Caco-2 (cell line): Measurements from ENCODE around the gene PYCARD. TPM values are rescaled to one million over a fixed set of nuclear protein-coding genes. Genes with fewer than 3 reads are reported as not detected.
A peak's percentile ranks its signal among the peaks of the same experiment; 100 is the strongest.

Experiments
- BruUV-seq: library from RNA; stranded (reverse); fragments of 400-500 nt; replicated peaks from 2 replicates; lab custom pipeline; 2021; lab: Mats Ljungman, UMichigan
- CTCF ChIA-PET: fragments of 300-600 bp; sonication (Branson Sonifier 250); formaldehyde crosslinking; loops from one replicate; lab custom pipeline; 2022; ENCODE audit warnings: antibody characterized with exemption; lab: Charles Lee
- POLR2A ChIA-PET: fragments of 300-600 bp; sonication (Branson Sonifier 250); formaldehyde crosslinking; loops from one replicate; lab custom pipeline; 2022; ENCODE audit warnings: antibody characterized with exemption; lab: Charles Lee
- DNase-seq, 2 experiments: peaks; one replicate each; pipeline versions ENCODE4 v3.0.0 to v3.0.0-alpha.2; 2020 to 2022
- H3K27me3 ChIP-seq: replicated peaks from 2 replicates; pipeline ENCODE4 v1.6.0; 2011; ENCODE audit warnings: low read length; ENCODE audit not compliant: control insufficient read depth, insufficient read depth
- H3K36me3 ChIP-seq: 2 replicates; pipeline ENCODE4 v1.5.1; 2011; ENCODE audit warnings: low read length; ENCODE audit not compliant: control insufficient read depth, insufficient read depth
- H3K4me1 ChIP-seq: fragments of 250-450 bp; sonication (Bioruptor Pico); 2 replicates; pipeline ENCODE4 v1.5.1; 2020; ENCODE audit warnings: mild to moderate bottlenecking
- H3K4me3 ChIP-seq: 2 replicates; pipeline ENCODE4 v1.5.1; 2011; ENCODE audit warnings: low read depth, mild to moderate bottlenecking, control low read depth, low read length
- H3K9me3 ChIP-seq: fragments of 250-450 bp; sonication (Bioruptor Pico); 2 replicates; pipeline ENCODE4 v1.5.1; 2020; ENCODE audit warnings: mild to moderate bottlenecking, moderate library complexity
- H3K27ac Mint-ChIP-seq: one replicate; pipeline ENCODE4 v1.8.0; 2022; ENCODE audit warnings: mixed read lengths; ENCODE audit not compliant: unreplicated experiment
- H3K27me3 Mint-ChIP-seq: one replicate; pipeline ENCODE4 v1.8.0; 2022; ENCODE audit warnings: mixed read lengths; ENCODE audit not compliant: insufficient read depth, unreplicated experiment
- H3K36me3 Mint-ChIP-seq: one replicate; pipeline ENCODE4 v1.8.0; 2022; ENCODE audit warnings: mild to moderate bottlenecking, mixed read lengths; ENCODE audit not compliant: insufficient read depth, unreplicated experiment
- H3K4me1 Mint-ChIP-seq: one replicate; pipeline ENCODE4 v1.8.0; 2022; ENCODE audit warnings: low read depth, mixed read lengths; ENCODE audit not compliant: unreplicated experiment
- H3K4me3 Mint-ChIP-seq: one replicate; pipeline ENCODE4 v1.8.0; 2022; ENCODE audit warnings: mild to moderate bottlenecking, moderate library complexity, mixed read lengths; ENCODE audit not compliant: unreplicated experiment
- H3K9me3 Mint-ChIP-seq: one replicate; pipeline ENCODE4 v1.8.0; 2022; ENCODE audit warnings: mixed read lengths; ENCODE audit not compliant: unreplicated experiment
- CTCF ChIP-seq, 2 experiments: fragments of 200-600 bp in 1 of 2; IDR thresholded peaks; 1 replicate in 1 of 2; 2 replicates in 1 of 2; pipeline versions ENCODE4 v1.5.1 to v1.8.0; 2011 to 2022; ENCODE audit warnings: antibody characterized with exemption in 1 of 2, control low read depth in 1 of 2, inconsistent platforms in 1 of 2, low read depth in 1 of 2, low read length in 1 of 2, mild to moderate bottlenecking in 1 of 2, moderate library complexity in 1 of 2; ENCODE audit not compliant: insufficient read depth in 1 of 2, severe bottlenecking in 1 of 2, unreplicated experiment in 1 of 2
- intact Hi-C: fragments of 100-400 bp; cut with micrococcal nuclease; formaldehyde crosslinking; loops from one replicate; pipeline ENCODE4 v1.10.0; 2022; ENCODE audit not compliant: unreplicated experiment
- total RNA-seq: library from RNA; stranded (reverse); gene quantifications from 2 replicates; pipeline ENCODE4 v1.2.3, GENCODE V29; 2022

PYCARD gene
- total RNA-seq, 1 experiment from 2014 or later = 0.84 TPM

DNA sequence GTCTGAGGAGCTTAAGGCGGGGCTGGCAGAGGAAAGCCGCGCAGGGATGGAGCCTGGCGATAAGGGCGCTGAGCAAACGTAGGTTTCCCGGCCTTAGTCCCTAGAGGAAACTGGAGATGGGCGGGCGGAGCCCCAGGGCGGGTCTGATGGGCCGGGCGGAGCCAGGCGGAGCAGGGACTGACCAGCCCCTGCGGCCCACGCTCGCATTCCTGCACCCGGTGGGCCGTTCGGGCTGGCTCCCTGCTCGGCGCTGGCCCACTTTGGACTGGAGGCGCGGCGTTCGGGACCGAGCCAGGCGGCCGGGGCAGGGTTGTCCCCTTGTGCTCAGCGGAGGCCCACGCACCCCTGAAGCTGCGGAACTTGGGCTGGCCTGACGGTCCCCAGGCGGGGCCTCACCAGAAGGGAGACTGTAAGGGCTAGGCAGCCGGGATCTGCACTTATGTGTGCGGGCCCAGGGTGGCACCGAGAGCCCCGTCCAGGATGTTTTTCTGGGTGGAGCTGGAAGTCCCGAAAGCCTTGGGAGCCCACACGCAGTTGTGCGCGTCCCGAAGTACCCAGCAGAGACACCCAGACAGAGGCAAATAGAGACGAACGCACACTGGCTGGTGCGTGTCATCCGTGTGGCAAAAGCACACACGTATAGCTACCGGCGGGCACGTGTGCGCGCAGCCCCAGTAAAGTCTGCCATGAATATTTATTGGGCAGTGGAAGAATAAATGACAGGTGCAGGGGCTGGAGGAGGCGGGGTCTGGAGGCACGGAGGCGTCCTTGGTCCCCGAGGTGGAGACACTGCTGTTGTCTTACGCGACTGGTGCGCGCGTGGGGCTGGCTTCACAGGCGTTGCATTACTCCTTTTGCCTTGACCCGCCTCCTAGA is 13.0 kb upstream of the PYCARD start:
- peaks cover 11% of the 10 kb centered on the region for H3K4me1 Mint-ChIP-seq
- TF ChIP-seq CTCF (IDR thresholded peaks at IDR 0.05; ENCODE audit: insufficient read depth in 1 of 2, low read depth in 1 of 2, low read length in 1 of 2, severe bottlenecking in 1 of 2, unreplicated experiment in 1 of 2) = no peak
- H3K4me1 ChIP-seq = no peaks in the 10 kb centered on the region
- ChIA-PET POLR2A (no interaction called here), CTCF (no interaction called here)
- DNase-seq = peak; percentile 76 to 77
- H3K36me3 ChIP-seq = no peaks in the 10 kb centered on the region; the same call in 1 of the 2 replicates
- H3K27ac Mint-ChIP-seq = no peak overlapping the region
- H3K36me3 Mint-ChIP-seq = no peaks in the 10 kb centered on the region
- peak overlapping the region; percentile 70 for H3K4me3 Mint-ChIP-seq
- intact Hi-C loops = loop anchor here (5.0 kb wide), 1 partner anchor 117 kb away; no protein-coding TSS in a partner anchor
- BruUV-seq = no TSS peak
- H3K27me3 ChIP-seq = no peaks in the 10 kb centered on the region
- peak overlapping the region; percentile 43 for H3K4me3 ChIP-seq
- no peaks in the 10 kb centered on the region for H3K9me3 ChIP-seq
- no peaks in the 10 kb centered on the region for H3K9me3 Mint-ChIP-seq
- peaks cover 3% of the 10 kb centered on the region for H3K27me3 Mint-ChIP-seq

DNA sequence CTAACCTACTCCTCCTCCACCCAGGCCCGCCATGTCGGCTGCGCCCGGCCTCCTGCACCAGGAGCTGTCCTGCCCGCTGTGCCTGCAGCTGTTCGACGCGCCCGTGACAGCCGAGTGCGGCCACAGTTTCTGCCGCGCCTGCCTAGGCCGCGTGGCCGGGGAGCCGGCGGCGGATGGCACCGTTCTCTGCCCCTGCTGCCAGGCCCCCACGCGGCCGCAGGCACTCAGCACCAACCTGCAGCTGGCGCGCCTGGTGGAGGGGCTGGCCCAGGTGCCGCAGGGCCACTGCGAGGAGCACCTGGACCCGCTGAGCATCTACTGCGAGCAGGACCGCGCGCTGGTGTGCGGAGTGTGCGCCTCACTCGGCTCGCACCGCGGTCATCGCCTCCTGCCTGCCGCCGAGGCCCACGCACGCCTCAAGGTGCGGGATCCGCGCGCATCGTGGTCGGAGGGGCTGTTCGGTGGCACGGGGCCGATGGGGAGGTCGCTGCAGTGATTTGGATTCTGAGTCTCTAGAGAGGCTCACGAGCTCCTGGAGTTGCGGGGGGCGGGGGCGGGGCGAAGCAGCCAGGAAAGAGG is 12.2 kb upstream of the PYCARD start:
- no peak for TF ChIP-seq CTCF (IDR thresholded peaks at IDR 0.05; ENCODE audit: insufficient read depth in 1 of 2, low read depth in 1 of 2, low read length in 1 of 2, severe bottlenecking in 1 of 2, unreplicated experiment in 1 of 2)
- H3K27me3 Mint-ChIP-seq = peaks cover 3% of the 10 kb centered on the region
- H3K4me3 Mint-ChIP-seq = peak overlapping the region; percentile 70
- Histone ChIP-seq H3K4me3 (peak overlapping the region; percentile 43; the same call in 1 of the 2 replicates), H3K27me3 (no peaks in the 10 kb centered on the region), H3K36me3 (no peaks in the 10 kb centered on the region; the same call in 1 of the 2 replicates), H3K4me1 (no peaks in the 10 kb centered on the region), H3K9me3 (no peaks in the 10 kb centered on the region)
- peaks cover 11% of the 10 kb centered on the region for H3K4me1 Mint-ChIP-seq
- H3K9me3 Mint-ChIP-seq = no peaks in the 10 kb centered on the region
- intact Hi-C loops = loop anchor here (5.0 kb wide), 1 partner anchor 118 kb away; no protein-coding TSS in a partner anchor
- BruUV-seq = no TSS peak
- H3K36me3 Mint-ChIP-seq = no peaks in the 10 kb centered on the region
- POLR2A ChIA-PET = no interaction called here
- CTCF ChIA-PET = no interaction called here
- no peak overlapping the region for H3K27ac Mint-ChIP-seq
- DNase-seq = no peak

DNA sequence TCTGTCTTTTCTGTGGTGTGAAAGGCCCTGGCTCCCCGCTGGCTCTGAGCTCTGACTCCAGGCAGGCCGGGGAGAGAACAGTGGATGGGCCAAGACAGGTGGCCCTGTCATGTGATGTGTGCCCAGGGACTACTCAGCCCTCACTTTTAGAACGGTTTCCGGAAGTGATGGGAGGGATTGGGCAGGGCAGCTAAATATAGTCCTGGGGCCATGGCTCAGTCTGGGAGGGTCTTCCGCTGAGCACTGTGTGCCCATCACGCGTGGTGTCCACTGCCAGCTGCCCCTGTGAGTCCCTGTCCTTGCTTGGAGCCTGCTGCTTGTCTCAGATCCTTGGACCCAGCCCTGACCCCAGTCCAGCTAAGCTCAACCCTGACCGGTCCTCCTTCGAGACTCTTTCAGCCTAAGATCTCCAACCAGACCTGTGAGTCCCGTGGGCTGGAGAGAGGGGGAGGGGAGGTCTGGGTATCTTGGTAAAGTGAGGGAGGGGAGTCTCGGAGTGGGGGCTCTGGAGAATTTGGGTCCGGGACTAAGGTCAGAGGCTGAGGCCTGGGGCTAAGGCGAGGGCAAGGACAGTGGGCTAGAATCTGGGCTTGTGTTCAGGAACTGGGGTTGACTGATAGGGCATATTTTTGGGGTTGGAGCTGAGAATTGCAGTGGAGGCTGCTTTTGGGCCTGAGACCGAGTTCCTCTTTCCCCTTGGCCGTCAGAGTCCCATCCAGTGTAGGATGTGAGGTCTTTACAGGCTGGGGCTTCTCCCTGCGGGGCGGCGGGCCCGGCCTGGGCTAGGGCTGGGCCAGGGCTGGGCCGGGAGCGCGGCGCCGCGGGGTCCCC is 11.5 kb upstream of the PYCARD start, which contains the start of gene TRIM72:
TRIM72 (plus strand) TSS at position 243 of the 831 bp plus-strand sequence. CDS start 620 bp downstream, outside the sequence.
- Mint-ChIP-seq H3K27ac (no peak within 1 kb of the TSS), H3K4me1 (peaks cover 11% of the 10 kb centered on the region), H3K4me3 (peak within 1 kb of the TSS; percentile 70), H3K27me3 (peaks cover 3% of the 10 kb centered on the region), H3K36me3 (no peaks in the 10 kb centered on the region), H3K9me3 (no peaks in the 10 kb centered on the region)
- DNase-seq = no peak
- ChIA-PET POLR2A (no interaction called here), CTCF (no interaction called here)
- Histone ChIP-seq H3K4me3 (no peak within 1 kb of the TSS), H3K4me1 (no peaks in the 10 kb centered on the region), H3K27me3 (no peaks in the 10 kb centered on the region), H3K36me3 (no peaks in the 10 kb centered on the region; the same call in 1 of the 2 replicates), H3K9me3 (no peaks in the 10 kb centered on the region)
- TF ChIP-seq CTCF (IDR thresholded peaks at IDR 0.05; ENCODE audit: insufficient read depth in 1 of 2, low read depth in 1 of 2, low read length in 1 of 2, severe bottlenecking in 1 of 2, unreplicated experiment in 1 of 2) = no peak
- intact Hi-C loops = no loop called here
- no TSS peak for BruUV-seq
